T-helper 2 cell treated with Interferon-gamma antibody and Interleukin-4, amounts not matched to agents 5 μg/mL and 100 μg/mL, for 36 hours (primary cell): ENCODE data around the gene CRTC3.
A peak's percentile ranks its signal among the peaks of the same experiment; 100 is the strongest.
"Not testable (repeated sequence)": the region's sequence is repeated elsewhere in the genome, so short reads cannot be mapped to it uniquely, and the experiment has no call there.

ENCODE experiments used
- DNase-seq: peaks from one replicate; pipeline ENCODE4 v3.0.0; 2021; ENCODE audit warnings: low spot score
- H3K27ac Mint-ChIP-seq: one replicate; pipeline ENCODE4 v1.8.0; 2021; ENCODE audit warnings: mild to moderate bottlenecking, mixed read lengths
- H3K27me3 Mint-ChIP-seq: one replicate; pipeline ENCODE4 v1.8.0; 2021; ENCODE audit warnings: low read depth, mixed read lengths
- H3K36me3 Mint-ChIP-seq: one replicate; pipeline ENCODE4 v1.8.0; 2021; ENCODE audit warnings: low read depth, mixed read lengths
- H3K4me1 Mint-ChIP-seq: one replicate; pipeline ENCODE4 v1.8.0; 2021; ENCODE audit warnings: low read depth, mixed read lengths
- H3K4me3 Mint-ChIP-seq: one replicate; pipeline ENCODE4 v1.8.0; 2022; ENCODE audit warnings: mild to moderate bottlenecking, moderate library complexity, mixed read lengths
- H3K9me3 Mint-ChIP-seq: one replicate; pipeline ENCODE4 v1.8.0; 2021; ENCODE audit warnings: mixed read lengths

Gene CRTC3

DNA sequence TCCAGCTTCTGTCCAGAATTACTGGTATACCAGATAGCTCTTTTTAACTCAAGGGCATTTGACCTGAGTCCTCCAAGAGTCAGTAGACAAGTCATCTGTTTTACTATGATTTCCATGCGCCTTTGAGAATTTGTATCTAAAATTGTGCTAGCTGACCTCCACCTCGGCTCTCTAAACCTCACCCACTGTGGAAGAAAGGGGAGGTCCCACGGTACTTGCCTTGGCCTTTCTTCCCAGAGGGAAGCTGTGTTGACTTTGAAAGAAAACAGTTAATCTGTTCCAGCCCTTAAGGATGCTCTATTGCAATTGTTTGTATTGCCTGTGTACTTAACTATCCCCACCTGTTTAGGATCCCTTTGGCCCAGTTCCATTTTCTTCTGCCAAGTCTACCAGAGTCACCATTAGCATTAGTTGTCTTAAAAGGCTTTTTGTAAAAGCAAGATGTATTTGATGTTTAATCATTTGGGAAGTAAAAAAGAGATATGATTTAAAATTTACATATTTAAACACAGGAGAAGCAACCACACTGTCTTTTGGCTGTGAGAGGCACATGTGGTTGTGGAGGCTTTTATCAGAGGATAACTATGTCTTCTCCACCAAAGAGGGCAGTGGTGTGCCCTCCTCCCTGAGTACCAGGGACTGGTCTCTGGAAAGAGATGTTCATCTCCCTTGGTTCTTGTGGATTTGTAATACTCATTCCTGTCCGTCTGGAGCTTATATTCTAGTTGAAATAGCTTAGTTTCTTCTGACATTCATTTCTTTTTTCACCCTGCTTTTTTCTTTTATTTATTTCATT is 88.8 kb downstream of the CRTC3 start:
- Mint-ChIP-seq H3K27ac (peak overlapping the region; percentile 38), H3K4me3 (no peak overlapping the region), H3K9me3 (no peaks in the 10 kb centered on the region), H3K27me3 (no peaks in the 10 kb centered on the region), H3K36me3 (peaks cover 56% of the 10 kb centered on the region), H3K4me1 (peaks cover 39% of the 10 kb centered on the region)
- DNase-seq = no peak

DNA sequence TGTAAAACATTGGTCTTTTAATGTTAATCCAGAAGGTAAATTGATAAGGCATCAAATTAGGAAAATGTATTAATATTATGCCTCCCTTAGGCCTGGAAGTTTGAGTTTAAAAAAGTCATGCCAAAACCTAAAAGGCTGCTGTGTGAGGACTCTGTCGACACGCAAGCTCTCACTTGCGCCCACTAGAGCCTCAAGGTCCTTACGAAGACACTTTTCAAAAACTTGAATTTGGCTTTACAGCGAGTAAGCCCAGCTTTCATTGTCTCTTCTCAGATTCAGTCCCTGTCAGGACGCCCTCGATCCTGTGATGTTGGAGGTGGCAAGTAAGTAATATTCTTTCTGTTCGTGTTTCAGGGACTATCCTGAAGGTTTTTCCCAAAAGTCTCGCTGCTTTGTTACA is 89.7 kb downstream of the CRTC3 start:
- H3K36me3 Mint-ChIP-seq = peaks cover 49% of the 10 kb centered on the region

DNA sequence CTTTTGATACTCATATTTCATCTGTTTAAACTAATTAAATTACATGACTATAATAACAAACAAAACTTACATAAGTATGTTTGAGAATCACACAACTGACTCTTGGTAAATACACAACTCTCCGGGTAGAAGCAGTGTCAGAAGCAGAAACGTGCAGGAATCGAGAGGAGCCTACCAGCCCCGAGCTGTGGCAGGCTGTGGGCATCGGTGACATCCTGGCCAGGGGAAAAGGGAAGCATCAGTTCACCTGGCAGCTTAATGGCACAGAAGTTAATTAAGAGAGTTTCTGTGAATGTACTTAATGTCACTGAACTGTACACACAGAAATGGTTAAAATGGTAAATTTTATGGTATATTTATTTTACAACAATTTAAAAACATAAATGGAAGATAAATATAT is 90.2 kb downstream of the CRTC3 start:
- H3K36me3 Mint-ChIP-seq = peaks cover 48% of the 10 kb centered on the region
- H3K27ac Mint-ChIP-seq = peak overlapping the region; percentile 91
- H3K27me3 Mint-ChIP-seq = no peaks in the 10 kb centered on the region
- DNase-seq = no peak
- H3K4me1 Mint-ChIP-seq = peaks cover 28% of the 10 kb centered on the region
- no peaks in the 10 kb centered on the region for H3K9me3 Mint-ChIP-seq
- H3K4me3 Mint-ChIP-seq = peak overlapping the region; percentile 82

More for the DNA sequence above, 89.7 kb downstream of the CRTC3 start:
- H3K9me3 Mint-ChIP-seq = no peaks in the 10 kb centered on the region
- DNase-seq = no peak
- peaks cover 31% of the 10 kb centered on the region for H3K4me1 Mint-ChIP-seq
- H3K4me3 Mint-ChIP-seq = peak overlapping the region; percentile 82
- H3K27me3 Mint-ChIP-seq = no peaks in the 10 kb centered on the region
- H3K27ac Mint-ChIP-seq = peak overlapping the region; percentile 91

DNA sequence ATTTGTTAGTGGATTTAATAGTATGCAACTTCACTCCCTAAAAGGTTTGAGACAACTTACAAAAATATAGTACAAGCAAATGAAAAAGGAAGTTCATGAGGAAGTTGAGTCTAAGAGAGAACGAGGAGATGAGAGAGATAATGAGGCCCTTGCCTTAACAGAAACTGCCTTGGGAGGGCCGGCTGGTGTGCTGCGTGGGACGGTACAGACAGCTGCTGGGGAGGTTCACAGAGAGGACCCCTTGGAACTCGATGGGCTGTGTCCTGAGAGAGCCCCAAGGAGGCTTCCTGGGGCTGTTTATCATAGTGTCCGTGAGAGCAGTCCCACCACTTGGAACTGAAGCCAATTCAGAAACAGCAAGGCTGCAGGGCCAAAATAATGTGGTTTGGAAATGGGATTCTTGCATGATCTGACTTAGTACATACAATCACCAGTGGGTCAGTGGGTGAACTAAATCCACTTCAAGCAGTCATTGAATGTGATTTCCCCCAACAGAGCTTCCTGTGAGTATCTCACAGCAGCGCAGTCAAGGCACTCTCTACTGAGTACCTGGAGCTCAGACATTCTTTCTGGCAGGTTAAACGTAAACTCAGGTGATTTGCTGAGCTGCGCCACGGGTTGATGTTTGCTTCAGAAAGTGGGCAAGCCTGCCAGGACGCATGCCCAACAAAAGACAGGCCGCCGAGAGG is 90.8 kb downstream of the CRTC3 start:
- peaks cover 26% of the 10 kb centered on the region for H3K4me1 Mint-ChIP-seq
- H3K27me3 Mint-ChIP-seq = no peaks in the 10 kb centered on the region
- H3K4me3 Mint-ChIP-seq = peak overlapping the region; percentile 82
- peak overlapping the region; percentile 91 for H3K27ac Mint-ChIP-seq
- H3K36me3 Mint-ChIP-seq = peaks cover 44% of the 10 kb centered on the region
- H3K9me3 Mint-ChIP-seq = no peaks in the 10 kb centered on the region
- peak; percentile 51 for DNase-seq

DNA sequence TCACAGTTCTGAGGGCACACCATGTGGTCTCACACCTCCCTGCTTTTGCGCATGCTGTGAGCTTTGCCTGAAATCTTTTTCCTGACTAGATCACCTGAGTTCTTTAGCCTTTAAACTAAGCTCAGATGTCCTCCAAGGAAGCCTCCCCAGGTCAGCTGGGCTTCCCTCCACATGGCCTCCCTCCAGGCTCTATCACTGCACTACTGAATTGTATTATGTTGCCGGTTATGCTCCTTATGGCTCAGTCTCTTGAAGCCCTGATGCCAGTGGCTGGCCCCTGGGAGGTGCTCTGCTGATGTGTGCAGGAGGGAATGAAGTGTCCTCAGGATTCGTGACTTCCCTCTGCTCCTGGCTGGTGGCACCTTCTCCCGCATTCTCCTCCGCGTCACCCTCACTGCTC is 94.1 kb downstream of the CRTC3 start:
- no peak for DNase-seq
- peaks cover 14% of the 10 kb centered on the region for H3K4me1 Mint-ChIP-seq
- H3K27me3 Mint-ChIP-seq = no peaks in the 10 kb centered on the region
- H3K4me3 Mint-ChIP-seq = no peak overlapping the region
- H3K36me3 Mint-ChIP-seq = peaks cover 35% of the 10 kb centered on the region
- no peak overlapping the region for H3K27ac Mint-ChIP-seq
- no peaks in the 10 kb centered on the region for H3K9me3 Mint-ChIP-seq

DNA sequence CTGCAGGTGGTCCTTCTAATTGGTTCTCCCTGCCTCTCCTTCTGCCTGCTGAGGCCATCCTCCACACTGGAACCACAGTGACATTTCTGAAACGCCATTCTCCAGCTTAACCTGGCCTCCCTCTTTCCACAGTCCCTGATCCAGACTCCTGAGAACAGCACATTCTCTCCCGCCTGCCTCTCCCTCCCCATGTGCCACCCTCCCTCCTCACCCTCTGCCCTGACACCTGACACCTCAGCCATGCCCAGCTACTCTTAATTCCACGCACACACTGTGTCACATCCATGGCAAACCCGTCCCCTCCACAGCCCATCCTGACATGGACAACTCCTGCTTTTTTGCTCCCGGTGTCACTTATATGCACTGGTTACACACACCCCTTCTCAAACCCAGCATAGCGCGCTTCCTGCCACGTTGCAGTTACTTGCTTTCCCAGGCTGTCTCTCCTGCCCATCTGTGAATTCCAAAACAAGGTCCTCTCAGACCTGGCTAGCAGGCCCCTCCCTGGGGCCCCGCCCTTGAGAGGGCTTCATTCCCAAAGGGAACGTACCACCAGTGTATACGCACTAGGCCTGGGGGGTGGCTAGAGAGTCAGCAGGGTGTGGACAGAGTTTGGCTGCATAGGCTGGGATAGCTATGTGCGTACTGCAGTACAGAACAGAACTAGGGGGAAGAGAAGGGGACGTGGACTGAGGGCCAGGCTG is 94.7 kb downstream of the CRTC3 start:
- Mint-ChIP-seq H3K36me3 (peaks cover 37% of the 10 kb centered on the region), H3K27ac (no peak overlapping the region), H3K9me3 (no peaks in the 10 kb centered on the region), H3K4me3 (no peak overlapping the region), H3K27me3 (no peaks in the 10 kb centered on the region), H3K4me1 (peaks cover 13% of the 10 kb centered on the region)
- no peak for DNase-seq

DNA sequence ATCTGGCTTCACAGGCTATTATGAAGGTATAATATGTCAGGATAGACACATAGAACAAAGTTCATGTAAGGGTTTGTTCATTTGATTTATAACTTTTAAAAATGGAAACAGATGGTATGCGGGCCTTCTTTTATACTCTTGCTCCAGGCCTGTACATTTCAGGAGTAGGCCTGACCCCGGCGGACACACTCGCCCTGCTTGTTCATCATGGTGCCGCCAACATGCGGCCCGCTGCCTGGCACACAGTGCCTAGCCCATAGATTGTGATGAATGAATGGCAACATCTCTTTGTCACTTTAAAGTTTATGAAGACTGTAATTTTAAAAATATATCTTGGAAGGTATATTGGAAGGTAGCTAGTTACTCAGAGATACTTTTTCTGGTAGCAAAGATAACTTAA is 95.3 kb downstream of the CRTC3 start:
- H3K36me3 Mint-ChIP-seq = peaks cover 34% of the 10 kb centered on the region
- no peak for DNase-seq
- H3K27me3 Mint-ChIP-seq = no peaks in the 10 kb centered on the region
- H3K9me3 Mint-ChIP-seq = no peaks in the 10 kb centered on the region
- no peak overlapping the region for H3K27ac Mint-ChIP-seq
- peaks cover 7% of the 10 kb centered on the region for H3K4me1 Mint-ChIP-seq
- no peak overlapping the region for H3K4me3 Mint-ChIP-seq

DNA sequence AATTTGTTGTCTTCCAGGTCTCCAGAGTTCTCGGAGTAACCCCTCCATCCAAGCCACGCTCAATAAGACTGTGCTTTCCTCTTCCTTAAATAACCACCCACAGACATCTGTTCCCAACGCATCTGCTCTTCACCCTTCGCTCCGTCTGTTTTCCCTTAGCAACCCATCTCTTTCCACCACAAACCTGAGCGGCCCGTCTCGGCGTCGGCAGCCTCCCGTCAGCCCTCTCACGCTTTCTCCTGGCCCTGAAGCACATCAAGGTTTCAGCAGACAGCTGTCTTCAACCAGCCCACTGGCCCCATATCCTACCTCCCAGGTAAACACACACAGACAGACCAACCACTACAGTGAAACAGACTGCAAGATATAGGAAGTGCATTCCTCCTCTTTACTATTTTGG is 99.5 kb downstream of the CRTC3 start:
- Mint-ChIP-seq H3K27me3 (no peaks in the 10 kb centered on the region), H3K4me1 (peaks cover 2% of the 10 kb centered on the region), H3K36me3 (peaks cover 51% of the 10 kb centered on the region), H3K4me3 (no peak overlapping the region), H3K27ac (no peak overlapping the region), H3K9me3 (no peaks in the 10 kb centered on the region)
- no peak for DNase-seq

DNA sequence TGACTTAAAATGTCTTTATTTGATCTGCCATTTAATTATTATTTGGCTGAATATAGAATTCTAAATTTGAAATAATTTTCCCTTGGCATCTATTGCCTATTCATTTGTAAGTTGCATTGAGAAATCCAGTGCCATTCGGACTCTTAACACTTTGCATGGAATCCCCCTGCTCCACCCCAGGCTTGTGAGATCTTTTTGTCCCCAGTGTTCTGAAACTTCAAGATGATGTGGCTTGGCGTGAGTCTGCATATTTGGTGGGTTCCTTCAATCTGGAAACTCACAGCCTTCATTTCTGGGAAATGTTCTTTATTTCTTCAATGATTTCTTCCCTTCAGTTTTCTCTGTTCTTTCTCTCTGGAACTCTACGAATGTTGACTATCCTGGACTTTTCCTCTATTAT is 103.6 kb downstream of the CRTC3 start:
- Mint-ChIP-seq H3K27ac (no peak overlapping the region), H3K9me3 (peaks cover 4% of the 10 kb centered on the region), H3K27me3 (no peaks in the 10 kb centered on the region), H3K36me3 (peaks cover 67% of the 10 kb centered on the region), H3K4me3 (no peak overlapping the region), H3K4me1 (peaks cover 7% of the 10 kb centered on the region)
- no peak for DNase-seq

DNA sequence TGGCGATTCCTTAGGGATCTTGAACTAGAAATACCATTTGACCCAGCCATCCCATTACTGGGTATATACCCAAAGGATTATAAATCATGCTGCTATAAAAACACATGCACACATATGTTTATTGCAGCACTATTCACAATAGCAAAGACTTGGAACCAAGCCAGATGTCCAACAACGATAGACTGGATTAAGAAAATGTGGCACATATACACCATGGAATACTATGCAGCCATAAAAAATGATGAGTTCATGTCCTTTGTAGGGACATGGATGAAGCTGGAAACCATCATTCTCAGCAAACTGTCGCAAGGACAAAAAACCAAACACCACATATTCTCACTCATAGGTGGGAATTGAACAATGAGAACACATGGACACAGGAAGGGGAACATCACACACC is 107.3 kb downstream of the CRTC3 start:
- not testable (repeated sequence) for DNase-seq, H3K4me3 Mint-ChIP-seq, H3K9me3 Mint-ChIP-seq, H3K27me3 Mint-ChIP-seq, H3K4me1 Mint-ChIP-seq, H3K27ac Mint-ChIP-seq
- peaks cover 61% of the 10 kb centered on the region for H3K36me3 Mint-ChIP-seq

DNA sequence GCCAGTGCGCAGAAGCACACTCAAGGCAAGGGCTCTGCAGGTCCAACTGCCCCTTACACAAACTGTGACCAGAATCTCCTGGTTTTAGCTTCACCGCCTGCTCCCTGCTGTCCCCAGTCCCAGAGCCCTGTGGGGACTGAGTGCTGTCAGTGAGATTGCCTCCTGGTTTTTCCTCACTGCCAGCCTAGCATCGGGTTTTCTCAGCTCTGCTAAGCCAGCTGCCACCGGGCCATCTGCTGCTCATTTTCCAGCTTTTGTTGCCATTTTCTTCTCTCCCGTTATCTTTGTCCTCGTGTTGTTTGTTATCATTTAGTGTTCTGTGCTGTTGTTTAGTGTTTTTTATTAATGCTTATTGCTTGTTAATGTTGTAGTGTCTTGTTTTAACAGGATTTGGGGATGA is 108.0 kb downstream of the CRTC3 start:
- Mint-ChIP-seq H3K27me3 (no peaks in the 10 kb centered on the region), H3K4me1 (peaks cover 7% of the 10 kb centered on the region), H3K27ac (no peak overlapping the region), H3K36me3 (peaks cover 63% of the 10 kb centered on the region), H3K4me3 (no peak overlapping the region), H3K9me3 (peaks cover 4% of the 10 kb centered on the region)
- no peak for DNase-seq

DNA sequence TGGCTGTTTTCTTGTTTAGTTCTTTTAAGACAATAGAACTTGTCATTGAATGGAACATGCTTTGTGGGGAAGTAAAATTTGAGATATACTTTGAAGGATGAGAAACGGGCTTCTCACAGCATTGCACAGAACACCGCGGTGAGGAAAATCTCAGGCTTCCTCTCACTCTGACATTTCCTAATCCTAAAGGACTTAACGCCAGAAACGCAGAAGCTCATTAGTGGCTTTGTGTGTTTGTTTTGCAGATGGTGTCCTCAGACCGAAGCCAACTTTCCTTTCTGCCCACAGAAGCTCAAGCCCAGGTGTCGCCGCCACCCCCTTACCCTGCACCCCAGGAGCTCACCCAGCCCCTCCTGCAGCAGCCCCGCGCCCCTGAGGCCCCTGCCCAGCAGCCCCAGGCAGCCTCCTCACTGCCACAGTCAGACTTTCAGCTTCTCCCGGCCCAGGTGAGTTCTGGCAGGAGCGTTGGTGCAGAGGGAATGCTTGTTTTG is 108.5 kb downstream of the CRTC3 start:
- no peak overlapping the region for H3K4me3 Mint-ChIP-seq
- H3K27ac Mint-ChIP-seq = no peak overlapping the region
- peaks cover 4% of the 10 kb centered on the region for H3K9me3 Mint-ChIP-seq
- DNase-seq = no peak
- H3K27me3 Mint-ChIP-seq = no peaks in the 10 kb centered on the region
- H3K4me1 Mint-ChIP-seq = peaks cover 9% of the 10 kb centered on the region
- peaks cover 63% of the 10 kb centered on the region for H3K36me3 Mint-ChIP-seq

DNA sequence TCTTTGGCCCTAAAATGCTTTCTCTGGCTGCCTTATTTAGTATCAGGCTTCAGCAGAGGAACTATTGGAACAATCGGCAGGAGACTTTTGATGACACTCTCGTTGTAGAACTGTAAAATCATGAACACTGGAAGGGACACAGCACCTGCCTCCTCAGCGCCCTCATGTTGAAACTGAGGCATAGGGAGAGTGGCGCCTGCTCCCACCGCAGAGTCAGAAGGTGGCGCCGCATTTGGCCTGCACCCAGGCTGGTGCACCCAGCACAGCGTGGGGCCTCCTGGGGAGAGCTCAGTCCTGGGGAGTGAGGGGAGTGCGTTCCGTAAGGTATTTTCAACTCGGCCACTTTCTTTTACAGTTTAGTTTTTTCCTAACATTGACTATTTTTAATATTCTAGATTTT is 109.2 kb downstream of the CRTC3 start:
- Mint-ChIP-seq H3K27me3 (no peaks in the 10 kb centered on the region), H3K36me3 (peaks cover 64% of the 10 kb centered on the region), H3K9me3 (peaks cover 4% of the 10 kb centered on the region), H3K4me3 (no peak overlapping the region), H3K4me1 (peaks cover 7% of the 10 kb centered on the region), H3K27ac (no peak overlapping the region)
- DNase-seq = no peak

DNA sequence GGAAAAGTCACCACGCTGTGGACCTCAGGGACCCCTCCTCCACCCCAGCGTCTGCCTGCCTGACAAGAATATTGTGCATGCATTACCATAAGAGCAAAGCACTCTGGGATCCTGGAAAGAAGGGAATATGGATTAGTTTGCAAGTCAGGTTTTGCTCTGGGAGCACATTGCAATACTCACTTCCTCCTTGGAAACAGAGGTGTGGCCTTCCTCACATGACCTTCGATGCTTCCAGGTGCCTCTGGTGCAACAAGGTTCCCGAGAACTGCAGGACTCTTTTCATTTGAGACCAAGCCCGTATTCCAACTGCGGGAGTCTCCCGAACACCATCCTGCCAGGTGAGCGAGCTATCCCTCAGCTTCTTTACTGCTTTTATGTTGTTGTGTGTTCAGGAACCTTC is 111.1 kb downstream of the CRTC3 start:
- no peaks in the 10 kb centered on the region for H3K9me3 Mint-ChIP-seq
- DNase-seq = no peak
- no peak overlapping the region for H3K27ac Mint-ChIP-seq
- no peak overlapping the region for H3K4me3 Mint-ChIP-seq
- no peaks in the 10 kb centered on the region for H3K27me3 Mint-ChIP-seq
- H3K36me3 Mint-ChIP-seq = peaks cover 56% of the 10 kb centered on the region
- H3K4me1 Mint-ChIP-seq = peaks cover 9% of the 10 kb centered on the region
